HCT116 (cell line): ENCODE results near the gene KIAA1755. TPM values are rescaled to one million over a fixed set of nuclear protein-coding genes. Genes with fewer than 3 reads are reported as not detected.

Experiments used
- ATAC-seq: fragments of 200-7000 bp; cut with Tn5 transposase; 2 replicates; pipeline ENCODE4 v1.9.1; 2020; ENCODE audit warnings: mild to moderate bottlenecking, moderate library complexity
- BruUV-seq: library from RNA; stranded (reverse); fragments of 400-500 nt; replicated peaks from 2 replicates; lab custom pipeline; 2021; lab: Mats Ljungman, UMichigan
- CTCF ChIA-PET: fragments of 300-600 bp; sonication (Branson Sonifier 250); formaldehyde crosslinking; loops from one replicate; lab custom pipeline; 2021; ENCODE audit warnings: antibody characterized with exemption; lab: Charles Lee
- POLR2A ChIA-PET: fragments of 300-600, 350-600 bp; sonication (Branson Sonifier 250); formaldehyde crosslinking; loops from one replicate; lab custom pipeline; 2021; ENCODE audit warnings: antibody characterized with exemption; lab: Charles Lee
- RAD21 ChIA-PET, 2 experiments: fragments of 300-600 bp; sonication (Branson Sonifier 250); formaldehyde crosslinking; loops; one replicate each; lab custom pipeline; 2023; ENCODE audit warnings: low total read pairs in 2 of 2; ENCODE audit not compliant: uncharacterized antibody in 2 of 2, unreplicated experiment in 2 of 2, low non-redundant PET in 1 of 2; lab: Charles Lee
- DNase-seq: peaks from one replicate; pipeline ENCODE4 v3.0.0-alpha.2; 2010; ENCODE audit warnings: low read depth, low spot score
- H2AFZ ChIP-seq: fragments of 200-600 bp; shearing (Covaris generic), sonication (generic); 2 replicates; pipeline ENCODE4 v1.6.1; 2017; ENCODE audit warnings: low read depth, mixed run types, mixed read lengths, antibody characterized with exemption, low read length; ENCODE audit not compliant: poor library complexity, severe bottlenecking
- H3K27ac ChIP-seq: 2 replicates; pipeline ENCODE4 v1.5.1; 2012; ENCODE audit warnings: low read depth, low read length
- H3K27me3 ChIP-seq: fragments of 200-600 bp; sonication (generic); 2 replicates; pipeline ENCODE4 v1.6.1; 2016; ENCODE audit warnings: mixed run types, low read length, mixed read lengths; ENCODE audit not compliant: insufficient read depth
- H3K36me3 ChIP-seq, 2 experiments: fragments of 200-500 bp in 1 of 2; fragments of 200-600 bp in 1 of 2; sonication (Bioruptor generic) in 1 of 2; sonication (generic) in 1 of 2; 2 replicates each; pipeline versions ENCODE4 v1.5.1 to v1.6.1; 2014 to 2016; ENCODE audit warnings: low read length in 2 of 2, inconsistent platforms in 1 of 2, mixed read lengths in 1 of 2, mixed run types in 1 of 2; ENCODE audit not compliant: insufficient read depth in 2 of 2, control insufficient read depth in 1 of 2
- H3K4me1 ChIP-seq, 2 experiments: fragments of 200-600 bp in 1 of 2; sonication (generic) in 1 of 2; 2 replicates each; pipeline versions ENCODE4 v1.5.1 to v1.6.1; 2012 to 2017; ENCODE audit warnings: low read length in 2 of 2, inconsistent platforms in 1 of 2, mild to moderate bottlenecking in 1 of 2, mixed read lengths in 1 of 2, mixed run types in 1 of 2, moderate library complexity in 1 of 2; ENCODE audit not compliant: insufficient read depth in 2 of 2, control insufficient read depth in 1 of 2
- H3K4me2 ChIP-seq: fragments of 200-600 bp; sonication (generic); 2 replicates; pipeline ENCODE4 v1.6.1; 2017; ENCODE audit warnings: mixed run types, low read length, mixed read lengths
- H3K4me3 ChIP-seq, 2 experiments: fragments of 200-600 bp in 1 of 2; sonication (generic) in 1 of 2; replicated peaks in 1 of 2; 2 replicates each; pipeline ENCODE4 v1.5.1; 2011 to 2016; ENCODE audit warnings: low read length in 2 of 2, control low read depth in 1 of 2, low read depth in 1 of 2, mild to moderate bottlenecking in 1 of 2, mixed read lengths in 1 of 2, mixed run types in 1 of 2
- H3K79me2 ChIP-seq: fragments of 200-600 bp; sonication (generic); 2 replicates; pipeline ENCODE4 v1.6.1; 2017; ENCODE audit warnings: mild to moderate bottlenecking, mixed run types, low read length, moderate library complexity, mixed read lengths; ENCODE audit not compliant: insufficient read depth
- H3K9ac ChIP-seq: fragments of 200-600 bp; sonication (generic); 2 replicates; pipeline ENCODE4 v1.6.1; 2016; ENCODE audit warnings: low read length, mixed read lengths
- H3K9me2 ChIP-seq: fragments of 200-600 bp; sonication (generic), shearing (Covaris generic); 2 replicates; pipeline ENCODE4 v1.6.1; 2017; ENCODE audit warnings: mixed run types, mild to moderate bottlenecking, moderate library complexity; ENCODE audit not compliant: insufficient read depth
- H3K9me3 ChIP-seq, 2 experiments: fragments of 200-500 bp in 1 of 2; fragments of 200-600 bp in 1 of 2; sonication (Bioruptor generic) in 1 of 2; sonication (generic) in 1 of 2; 2 replicates each; pipeline ENCODE4 v1.6.1; 2014 to 2017; ENCODE audit warnings: low read length in 2 of 2, mixed read lengths in 2 of 2, inconsistent platforms in 1 of 2, low read depth in 1 of 2, mild to moderate bottlenecking in 1 of 2, mixed run types in 1 of 2, moderate library complexity in 1 of 2; ENCODE audit not compliant: control insufficient read depth in 1 of 2, insufficient read depth in 1 of 2
- H4K20me1 ChIP-seq: fragments of 200-600 bp; sonication (generic), shearing (Covaris generic); 2 replicates; pipeline ENCODE4 v1.6.1; 2017; ENCODE audit warnings: mixed run types, mild to moderate bottlenecking, moderate library complexity; ENCODE audit not compliant: insufficient read depth
- CBX3 ChIP-seq: IDR thresholded peaks from 2 replicates; pipeline ENCODE4 v1.6.1; 2012; ENCODE audit warnings: low read depth
- CEBPB ChIP-seq: IDR thresholded peaks from 2 replicates; pipeline ENCODE4 v1.6.1; 2012; ENCODE audit warnings: low read depth
- ELF1 ChIP-seq: IDR thresholded peaks from 2 replicates; pipeline ENCODE4 v1.6.1; 2012; ENCODE audit warnings: low read depth, borderline replicate concordance
- EZH2 ChIP-seq: fragments of 200-600 bp; sonication (generic); IDR thresholded peaks from 2 replicates; pipeline ENCODE4 v1.6.1; 2017; ENCODE audit warnings: antibody characterized with exemption, mixed run types
- EZH2phosphoT487 ChIP-seq: fragments of 200-600 bp; IDR thresholded peaks from 2 replicates; pipeline ENCODE4 v1.6.1; 2018; ENCODE audit warnings: antibody characterized with exemption, borderline replicate concordance
- FOSL1 ChIP-seq: IDR thresholded peaks from 2 replicates; pipeline ENCODE4 v1.6.1; 2012; ENCODE audit warnings: low read depth
- JUND ChIP-seq: IDR thresholded peaks from 2 replicates; pipeline ENCODE4 v1.6.1; 2012
- MAX ChIP-seq: IDR thresholded peaks from 2 replicates; pipeline ENCODE4 v1.6.1; 2012
- POLR2A ChIP-seq: IDR thresholded peaks from 2 replicates; pipeline ENCODE4 v1.7.0; 2011; ENCODE audit warnings: borderline replicate concordance; ENCODE audit not compliant: insufficient read depth, insufficient read length; ENCODE audit errors: extremely low read depth
- POLR2AphosphoS5 ChIP-seq: IDR thresholded peaks from 2 replicates; pipeline ENCODE4 v1.6.1; 2011; ENCODE audit warnings: mild to moderate bottlenecking, low read depth, low read length, moderate library complexity
- RAD21 ChIP-seq: IDR thresholded peaks from 2 replicates; pipeline ENCODE4 v1.6.1; 2012; ENCODE audit warnings: low read depth, mild to moderate bottlenecking
- REST ChIP-seq: IDR thresholded peaks from 2 replicates; pipeline ENCODE4 v1.6.1; 2012; ENCODE audit warnings: low read depth
- SIN3A ChIP-seq: IDR thresholded peaks from 2 replicates; pipeline ENCODE4 v1.6.1; 2012; ENCODE audit warnings: low read depth
- SP1 ChIP-seq: IDR thresholded peaks from 2 replicates; pipeline ENCODE4 v1.6.1; 2012; ENCODE audit warnings: low read depth
- SRF ChIP-seq: IDR thresholded peaks from 2 replicates; pipeline ENCODE4 v1.6.1; 2012; ENCODE audit warnings: low read depth
- TCF7L2 ChIP-seq: IDR thresholded peaks from 2 replicates; pipeline ENCODE4 v1.7.0; 2011; ENCODE audit warnings: borderline replicate concordance, inconsistent platforms; ENCODE audit not compliant: insufficient read depth, insufficient read length; ENCODE audit errors: extremely low read depth
- YY1 ChIP-seq: IDR thresholded peaks from 2 replicates; pipeline ENCODE4 v1.6.1; 2011; ENCODE audit warnings: low read length, low read depth, moderate library complexity, mild to moderate bottlenecking; ENCODE audit not compliant: insufficient replicate concordance; ENCODE audit errors: extremely low read depth
- ZFX ChIP-seq: fragments of 450-650 bp; IDR thresholded peaks from 2 replicates; pipeline ENCODE4 v1.6.1; 2017
- ZNF274 ChIP-seq: fragments of 200-500 bp; sonication (Bioruptor generic); IDR thresholded peaks from 2 replicates; pipeline ENCODE4 v1.6.1; 2014; ENCODE audit warnings: mild to moderate bottlenecking, low read depth, low read length, inconsistent platforms
- intact Hi-C: fragments of 100-400 bp; cut with micrococcal nuclease; formaldehyde crosslinking; loops from 2 replicates; pipeline ENCODE4 v1.10.0; 2022
- total RNA-seq: library from RNA; stranded (reverse); gene quantifications from one replicate; pipeline ENCODE4 v1.2.1, GENCODE V29; 2021; ENCODE audit not compliant: unreplicated experiment
- TF ChIP-seq, protein P1 (sequence below): IDR thresholded peaks from 2 replicates; pipeline ENCODE4 v1.6.1; 2011; ENCODE audit warnings: mild to moderate bottlenecking, low read length, moderate library complexity; ENCODE audit not compliant: insufficient replicate concordance; ENCODE audit errors: extremely low read depth
- TF ChIP-seq, protein P2 (sequence below): IDR thresholded peaks from 2 replicates; pipeline ENCODE4 v1.6.1; 2012

KIAA1755 gene
- total RNA-seq, 1 experiment from 2014 or later, result not detected

GRCh38 chr20:38173237-38174156, 87.0 kb downstream of the KIAA1755 start:
- peak overlapping the region; percentile 92 for H2AFZ ChIP-seq
- ATAC-seq (peak; percentile 88), DNase-seq (no peak)
- no TSS peak for BruUV-seq
- no peaks in the 10 kb centered on the region for H3K9me2 ChIP-seq
- H3K9me3 ChIP-seq, result no peaks in the 10 kb centered on the region
- H3K27ac ChIP-seq, result no peak overlapping the region
- CTCF ChIA-PET, result interaction anchor here (0.8 to 1.8 kb wide), 2 partner anchors 9 to 48 kb away, joined by 3 to 8 read pairs; no protein-coding TSS in a partner anchor
- peak overlapping the region; percentile 65 for H3K4me2 ChIP-seq
- peak overlapping the region in 1 of 2 experiments; percentile 12; a peak in 1 of 4 replicates for H3K4me3 ChIP-seq
- H3K9ac ChIP-seq, result no peak overlapping the region
- no peaks in the 10 kb centered on the region for H3K79me2 ChIP-seq
- POLR2A ChIA-PET, result no interaction called here
- H4K20me1 ChIP-seq, result no peaks in the 10 kb centered on the region
- peaks cover 8 to 25% of the 10 kb centered on the region in 2 experiments; a peak in 3 of 4 replicates for H3K4me1 ChIP-seq
- H3K36me3 ChIP-seq, result no peaks in the 10 kb centered on the region
- RAD21 ChIA-PET, result interaction anchor here in 1 of 2 experiments (0.8 to 2.0 kb wide), 2 partner anchors 48 to 116 kb away, joined by 3 to 5 read pairs; no protein-coding TSS in a partner anchor
- intact Hi-C loops, result no loop called here
- no peaks in the 10 kb centered on the region for H3K27me3 ChIP-seq
- TF ChIP-seq SP1 (peak; percentile 31), RAD21 (peak; percentile 42; the same call in 1 of the 2 replicates), POLR2A (no peak), ZNF274 (no peak), YY1 (no peak), REST (no peak), SIN3A (no peak), CBX3 (peak; percentile 39; the same call in 1 of the 2 replicates), CEBPB (no peak), EZH2phosphoT487 (no peak), ELF1 (no peak), EZH2 (no peak), MAX (peak; percentile 63; the same call in 1 of the 2 replicates), JUND (peak; percentile 34; the same call in 1 of the 2 replicates), ZFX (no peak), POLR2AphosphoS5 (no peak), TCF7L2 (no peak), FOSL1 (peak; percentile 29; the same call in 1 of the 2 replicates), SRF (no peak)
- TF ChIP-seq, protein P1, sequence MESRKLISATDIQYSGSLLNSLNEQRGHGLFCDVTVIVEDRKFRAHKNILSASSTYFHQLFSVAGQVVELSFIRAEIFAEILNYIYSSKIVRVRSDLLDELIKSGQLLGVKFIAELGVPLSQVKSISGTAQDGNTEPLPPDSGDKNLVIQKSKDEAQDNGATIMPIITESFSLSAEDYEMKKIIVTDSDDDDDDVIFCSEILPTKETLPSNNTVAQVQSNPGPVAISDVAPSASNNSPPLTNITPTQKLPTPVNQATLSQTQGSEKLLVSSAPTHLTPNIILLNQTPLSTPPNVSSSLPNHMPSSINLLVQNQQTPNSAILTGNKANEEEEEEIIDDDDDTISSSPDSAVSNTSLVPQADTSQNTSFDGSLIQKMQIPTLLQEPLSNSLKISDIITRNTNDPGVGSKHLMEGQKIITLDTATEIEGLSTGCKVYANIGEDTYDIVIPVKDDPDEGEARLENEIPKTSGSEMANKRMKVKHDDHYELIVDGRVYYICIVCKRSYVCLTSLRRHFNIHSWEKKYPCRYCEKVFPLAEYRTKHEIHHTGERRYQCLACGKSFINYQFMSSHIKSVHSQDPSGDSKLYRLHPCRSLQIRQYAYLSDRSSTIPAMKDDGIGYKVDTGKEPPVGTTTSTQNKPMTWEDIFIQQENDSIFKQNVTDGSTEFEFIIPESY, result no peak
- TF ChIP-seq, protein P2, sequence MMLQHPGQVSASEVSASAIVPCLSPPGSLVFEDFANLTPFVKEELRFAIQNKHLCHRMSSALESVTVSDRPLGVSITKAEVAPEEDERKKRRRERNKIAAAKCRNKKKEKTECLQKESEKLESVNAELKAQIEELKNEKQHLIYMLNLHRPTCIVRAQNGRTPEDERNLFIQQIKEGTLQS, result no peak
